GM12892 (cell line): ENCODE measurements around the gene OR6J1.
"Not testable (repeated sequence)": the region's sequence is repeated elsewhere in the genome, so short reads cannot be mapped to it uniquely, and the experiment has no call there.

Source experiments
- POLR2A ChIP-seq: IDR thresholded peaks from 2 replicates; pipeline ENCODE4 v1.6.1; 2011; ENCODE audit warnings: low read depth, low read length, control low read depth
- POLR2AphosphoS5 ChIP-seq: IDR thresholded peaks from 2 replicates; pipeline ENCODE4 v1.6.1; 2011; ENCODE audit warnings: low read depth, low read length, control low read depth
- TAF1 ChIP-seq: IDR thresholded peaks from 2 replicates; pipeline ENCODE4 v1.6.1; 2011; ENCODE audit warnings: low read depth, mild to moderate bottlenecking, control low read depth, low read length, borderline replicate concordance

DNA sequence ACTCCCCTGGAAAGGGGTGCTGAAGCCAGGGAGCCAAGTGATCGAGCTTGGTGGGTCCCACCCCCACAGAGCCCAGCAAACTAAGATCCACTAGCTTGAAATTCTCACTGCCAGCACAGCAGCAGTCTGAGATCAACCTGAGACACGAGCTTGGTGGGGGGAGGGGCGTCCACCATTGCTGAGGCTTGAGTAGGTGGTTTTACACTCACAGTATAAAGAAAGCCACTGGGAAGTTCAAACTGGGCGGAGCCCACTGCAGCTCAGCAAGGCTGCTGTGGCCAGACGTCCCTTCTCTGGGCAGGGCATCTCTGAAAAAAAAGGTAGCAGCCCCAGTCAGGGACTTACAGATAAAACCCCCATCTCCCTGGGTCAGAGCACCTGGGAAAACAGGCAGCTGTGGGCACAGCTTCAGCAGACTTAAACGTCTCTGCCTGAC, 42.0 kb upstream of the OR6J1 start:
- not testable (repeated sequence) for TF ChIP-seq POLR2A, POLR2AphosphoS5, TAF1
